HG03460 (cell line): ENCODE data around the gene NDFIP2.
"Not testable (repeated sequence)": the region's sequence is repeated elsewhere in the genome, so short reads cannot be mapped to it uniquely, and the experiment has no call there.

Experiments
- ATAC-seq: cut with Tn5 transposase; IDR thresholded peaks from one replicate; pipeline ENCODE4 v1.9.1; 2021; ENCODE audit not compliant: unreplicated experiment

Gene NDFIP2

GRCh38 chr13:79589603-79590393, 108.8 kb downstream of the NDFIP2 start:
- ATAC-seq, result no peak

DNA sequence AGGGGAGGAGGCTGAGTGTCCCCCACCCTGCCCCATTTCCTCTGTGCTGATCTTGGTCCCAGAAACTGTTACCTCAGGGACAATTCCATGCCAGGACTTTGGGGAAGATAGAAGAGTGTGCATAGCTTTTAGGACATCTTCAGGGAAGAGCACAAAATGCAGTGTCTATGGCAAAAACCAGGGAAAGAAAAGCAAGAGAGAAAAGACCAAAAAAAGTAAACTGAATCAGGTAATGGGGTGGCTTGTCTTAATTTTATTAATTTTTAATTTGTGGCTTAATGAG, 109.4 kb downstream of the NDFIP2 start:
- ATAC-seq, result no peak

DNA sequence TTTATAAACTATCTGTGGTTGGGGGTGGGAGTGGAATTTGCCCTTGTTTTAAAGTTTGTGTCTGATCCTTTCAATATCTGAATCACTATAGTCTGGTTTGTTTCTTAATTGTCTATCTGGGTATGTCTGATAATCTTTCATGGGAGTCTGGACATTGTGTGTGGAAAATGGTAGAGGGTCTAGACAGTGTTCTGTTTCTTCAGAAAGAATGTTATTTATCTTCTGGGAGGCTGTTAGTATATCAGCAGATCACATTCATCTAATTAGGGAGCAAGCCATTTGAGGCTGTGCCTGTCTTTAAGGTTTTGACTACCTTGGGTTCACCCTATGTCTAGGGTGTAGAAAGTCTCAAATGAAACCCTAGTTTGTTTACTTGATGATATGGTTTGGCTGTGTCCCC, 110.5 kb downstream of the NDFIP2 start:
- ATAC-seq, result no peak

DNA sequence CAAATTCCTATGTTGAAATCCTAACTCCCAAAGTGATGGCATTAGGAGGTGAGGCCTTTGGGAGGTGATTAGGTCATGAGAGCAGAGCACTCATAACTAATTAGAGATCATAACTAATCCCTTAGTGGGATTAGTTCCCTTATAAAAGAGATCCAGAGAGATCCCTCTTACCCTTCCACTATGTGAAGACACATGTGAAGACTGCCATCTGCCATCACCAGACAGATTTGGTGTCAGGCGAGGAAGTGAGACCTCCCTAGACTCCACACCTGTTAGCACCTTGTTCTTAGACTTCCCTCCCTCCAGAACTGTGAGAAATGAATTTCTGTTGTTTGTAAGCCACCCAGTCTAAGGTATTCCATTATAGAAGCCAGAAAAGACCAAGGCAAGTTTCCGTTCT, 112.2 kb downstream of the NDFIP2 start:
- no peak for ATAC-seq

GRCh38 chr13:79593641-79594275, 112.8 kb downstream of the NDFIP2 start:
- ATAC-seq, result no peak

DNA sequence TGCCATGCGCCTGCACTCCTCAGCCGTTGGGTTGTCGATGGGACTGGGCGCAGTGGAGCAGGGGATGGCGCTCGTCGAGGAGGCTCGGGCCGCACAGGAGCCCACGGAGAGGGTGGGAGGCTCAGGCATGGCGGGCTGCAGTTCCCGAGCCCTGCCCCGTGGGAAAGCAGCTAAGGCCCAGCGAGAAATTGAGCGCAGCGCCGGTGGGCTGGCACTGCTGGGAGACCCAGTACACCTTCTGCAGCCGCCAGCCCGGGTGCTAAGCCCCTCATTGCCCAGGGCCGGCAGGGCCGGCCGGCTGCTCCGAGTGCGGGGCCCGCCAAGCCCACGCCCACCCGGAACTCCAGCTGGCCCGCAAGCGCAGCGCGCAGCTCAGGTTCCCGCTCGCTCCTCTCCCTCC, 119.2 kb downstream of the NDFIP2 start:
- ATAC-seq, result not testable (repeated sequence)

DNA sequence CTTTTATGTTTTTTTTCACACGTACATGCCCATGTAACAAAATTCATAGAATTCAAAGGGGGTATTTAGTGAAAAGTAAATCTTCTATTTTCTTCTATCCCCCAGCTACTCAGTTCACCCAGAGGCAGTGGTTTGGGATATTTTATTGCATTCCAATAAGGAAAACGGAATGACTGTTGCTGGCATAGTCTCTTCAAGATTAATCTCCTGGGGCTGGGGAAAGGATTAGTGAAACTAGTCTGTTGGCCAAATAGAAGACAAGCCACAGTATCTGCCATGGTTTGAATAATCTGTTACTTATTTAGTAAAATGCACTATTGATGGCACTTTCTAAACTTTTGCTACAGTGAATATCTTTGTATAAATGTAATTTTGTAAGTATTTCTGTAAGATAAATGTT, 122.0 kb downstream of the NDFIP2 start:
- no peak for ATAC-seq

DNA sequence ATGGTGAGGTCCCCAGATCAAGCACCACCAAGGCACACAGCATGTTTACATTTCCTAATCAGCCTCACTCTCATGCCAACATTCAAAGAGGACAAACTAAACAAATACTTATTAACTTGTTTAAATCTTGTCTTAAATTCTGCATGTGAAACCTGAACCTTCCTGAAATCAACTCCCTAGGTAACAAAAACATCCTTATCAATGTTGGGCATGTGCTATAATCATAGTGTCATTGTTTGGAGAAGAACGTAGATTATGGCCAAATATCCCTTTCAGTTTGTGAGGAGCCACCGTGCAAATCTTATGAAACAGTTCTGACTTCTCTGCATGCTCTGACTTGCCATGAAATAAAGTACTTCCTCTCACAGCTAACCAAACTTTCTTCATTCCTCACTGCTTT, 123.8 kb downstream of the NDFIP2 start:
- no peak for ATAC-seq
